GM21576 (cell line): ENCODE results near the gene PPP1R9B.

ENCODE experiments used
- ATAC-seq: cut with Tn5 transposase; IDR thresholded peaks from one replicate; pipeline ENCODE4 v1.9.1; 2021; ENCODE audit warnings: mild to moderate bottlenecking, moderate library complexity; ENCODE audit not compliant: unreplicated experiment

Gene PPP1R9B

DNA sequence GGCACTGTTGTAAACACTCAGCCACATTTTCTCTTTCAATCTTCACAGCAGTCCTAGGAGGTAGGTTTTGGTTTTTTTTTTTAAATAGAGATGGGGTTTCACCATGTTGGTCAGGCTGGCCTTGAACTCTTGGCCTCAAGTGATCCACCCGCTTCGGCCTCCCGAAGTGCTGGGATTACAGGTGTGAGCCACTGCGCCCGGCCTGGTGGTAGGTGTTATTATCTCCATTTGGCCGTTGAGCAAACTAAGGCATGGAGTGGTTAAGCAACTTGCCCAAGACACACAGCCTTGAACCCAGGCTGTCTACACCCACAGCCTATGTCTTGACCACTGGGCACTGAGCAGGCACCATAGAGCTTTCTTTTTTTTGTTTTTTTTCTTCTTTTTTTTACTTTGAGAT, 24.0 kb upstream of the PPP1R9B start:
- no peak for ATAC-seq

DNA sequence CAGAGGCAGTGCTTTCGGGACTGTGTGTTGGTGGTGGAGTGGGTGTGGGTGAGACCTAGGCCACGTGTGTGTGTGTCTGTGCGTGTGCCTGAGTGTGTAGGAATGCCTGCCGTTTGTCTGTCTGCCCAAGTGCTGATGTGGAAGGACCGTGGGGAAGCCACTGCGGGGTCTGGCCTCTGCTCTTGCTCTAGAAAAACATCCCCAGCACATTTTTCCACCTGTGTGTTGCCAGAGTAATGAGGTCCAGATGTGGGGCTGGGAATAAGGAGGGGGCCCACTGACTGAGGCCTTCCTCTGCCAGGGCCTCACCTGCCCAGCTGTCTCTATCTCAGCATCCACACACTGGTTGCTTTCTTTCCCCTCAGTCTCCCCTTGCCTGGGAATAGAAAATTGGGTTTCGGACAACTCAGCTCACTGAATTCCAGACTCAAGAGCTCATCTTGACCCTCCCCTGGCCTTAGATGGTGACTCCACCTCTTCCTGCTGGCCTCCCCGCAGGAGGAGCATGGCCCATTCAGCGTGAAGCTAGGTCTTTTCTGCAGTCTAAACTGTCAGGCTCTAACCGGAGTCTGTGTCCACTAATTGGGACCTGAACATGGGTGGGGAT, 23.0 kb upstream of the PPP1R9B start:
- ATAC-seq, result no peak

DNA sequence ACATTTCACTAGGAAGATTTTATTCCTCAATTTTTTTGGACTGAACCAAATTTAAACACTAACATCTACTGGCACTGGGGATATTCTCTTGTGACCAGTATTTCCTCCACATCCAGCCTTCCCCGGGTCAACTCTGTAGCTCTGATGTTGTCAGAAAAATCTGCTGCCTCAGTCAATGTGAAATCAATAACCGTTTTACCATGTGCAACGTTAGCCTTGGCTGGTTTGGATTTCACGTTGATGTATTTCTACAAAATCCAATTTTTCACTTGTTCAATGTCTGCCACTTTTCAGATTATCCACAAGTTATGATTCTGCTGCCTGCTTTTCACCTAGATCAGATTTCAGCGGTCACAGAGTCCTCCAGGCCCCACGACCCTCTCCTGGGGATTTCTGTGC, 22.5 kb upstream of the PPP1R9B start:
- ATAC-seq, result no peak

DNA sequence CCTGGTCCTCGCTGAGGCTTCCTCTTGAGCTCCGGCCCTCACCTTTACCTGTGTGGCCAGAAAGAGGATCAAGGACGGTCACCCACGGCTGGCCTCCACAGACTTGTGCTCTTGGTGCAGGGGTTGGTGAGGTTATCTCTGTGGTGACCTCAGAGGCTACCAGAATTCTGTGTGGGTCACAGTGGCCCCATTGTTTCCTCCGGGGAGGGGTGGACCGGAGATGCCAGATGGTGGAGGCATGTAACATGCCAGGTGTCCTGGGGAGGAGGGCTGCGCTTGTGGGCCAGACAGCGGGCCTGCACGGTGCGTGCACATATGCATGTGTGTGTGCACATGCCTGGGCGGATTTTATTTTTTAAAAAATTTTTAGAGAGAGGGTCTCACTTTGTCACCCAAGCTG, 21.7 kb upstream of the PPP1R9B start:
- ATAC-seq, result no peak

DNA sequence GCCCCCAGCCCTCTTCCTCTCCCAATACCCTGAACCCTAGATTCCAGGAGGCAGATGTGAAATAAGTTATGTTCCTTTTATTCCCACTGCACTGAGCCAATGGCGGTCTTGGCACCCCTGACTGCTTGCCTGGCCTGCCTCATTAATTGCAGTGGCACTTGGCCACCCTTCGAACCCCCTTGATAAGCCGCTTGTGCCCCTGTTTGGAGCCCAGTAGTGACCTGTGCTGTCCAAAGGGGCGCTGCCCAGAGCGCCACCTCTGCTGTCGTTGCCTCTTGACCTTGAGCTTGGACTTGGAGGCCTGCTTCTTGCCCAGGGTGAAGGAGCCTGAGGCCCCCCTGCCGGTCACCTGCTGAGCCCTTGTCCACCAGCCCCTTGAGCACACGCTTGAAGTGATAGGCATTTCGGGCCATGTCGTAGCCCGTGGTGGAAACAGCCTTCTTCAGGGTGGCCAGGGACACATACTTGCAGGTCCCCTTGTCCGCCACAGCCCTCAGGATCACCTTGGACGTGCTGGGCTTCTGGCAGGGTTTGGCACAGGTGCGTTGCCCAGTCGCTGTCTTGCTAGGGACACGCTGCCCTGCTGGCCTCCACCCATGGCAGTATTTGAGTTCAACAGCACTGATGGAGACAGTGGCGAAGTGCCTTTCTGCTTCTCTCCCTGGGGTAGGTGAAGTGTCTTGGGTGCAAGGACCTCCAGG, 21.0 kb upstream of the PPP1R9B start:
- no peak for ATAC-seq

DNA sequence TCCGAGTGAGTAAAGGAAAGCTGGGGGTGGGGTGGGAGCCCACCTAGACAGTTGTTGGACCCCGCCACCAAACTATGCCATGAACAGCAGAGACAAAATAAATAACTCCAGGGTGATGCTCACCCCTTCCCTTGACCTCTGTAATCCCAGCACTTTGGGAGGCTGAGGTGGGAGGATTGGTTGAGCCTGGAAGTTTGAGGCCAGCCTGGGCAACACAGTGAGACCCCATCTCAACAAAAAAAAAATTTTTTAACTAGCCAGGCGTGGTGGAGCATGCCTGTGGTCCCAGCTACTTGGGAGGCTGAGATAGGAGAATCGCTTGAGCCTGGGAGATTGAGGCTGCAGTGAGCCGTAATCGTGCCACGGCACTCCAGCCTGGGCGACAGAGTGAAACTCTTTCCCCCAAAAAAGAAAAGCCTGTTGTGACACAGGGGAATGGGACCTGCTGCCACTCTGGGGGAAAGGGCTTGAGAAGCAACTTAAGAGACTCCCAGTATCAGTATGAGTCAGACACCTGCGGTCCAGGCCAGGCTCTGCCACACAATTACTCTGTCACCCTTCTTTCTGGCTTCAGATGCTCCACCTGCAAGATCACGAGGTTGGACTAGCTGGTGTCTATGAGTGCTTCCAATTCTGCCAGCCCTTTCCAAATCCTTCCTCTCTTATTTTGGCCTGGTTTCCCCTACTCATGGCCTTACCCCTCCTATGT, 20.3 kb upstream of the PPP1R9B start:
- peak; percentile 54 for ATAC-seq

DNA sequence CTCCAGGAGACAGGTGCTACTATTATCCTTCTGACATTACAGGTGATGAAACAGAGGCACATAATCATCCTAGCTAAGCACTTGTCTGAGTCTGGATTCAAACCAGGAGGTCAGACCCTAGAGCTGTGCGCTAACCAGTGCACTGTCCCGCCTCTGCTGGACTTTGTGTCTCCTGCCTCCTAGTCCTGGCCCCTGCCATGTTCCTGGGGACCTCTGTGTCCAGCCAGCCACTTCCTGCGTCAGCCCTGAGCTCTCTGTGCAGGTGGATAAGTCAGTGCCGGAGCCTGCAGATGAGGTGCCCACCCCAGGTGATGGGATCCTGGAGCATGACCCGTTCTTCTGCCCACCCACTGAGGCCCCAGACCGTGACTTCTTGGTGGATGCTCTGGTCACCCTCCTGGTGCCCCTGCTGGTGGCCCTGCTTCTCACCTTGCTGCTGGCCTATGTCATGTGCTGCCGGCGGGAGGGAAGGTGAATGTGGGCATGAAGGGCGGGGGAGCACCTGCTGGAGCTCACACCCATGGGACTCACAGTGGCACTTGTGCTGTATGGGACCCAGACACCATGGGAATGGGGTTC, 19.5 kb upstream of the PPP1R9B start:
- no peak for ATAC-seq

DNA sequence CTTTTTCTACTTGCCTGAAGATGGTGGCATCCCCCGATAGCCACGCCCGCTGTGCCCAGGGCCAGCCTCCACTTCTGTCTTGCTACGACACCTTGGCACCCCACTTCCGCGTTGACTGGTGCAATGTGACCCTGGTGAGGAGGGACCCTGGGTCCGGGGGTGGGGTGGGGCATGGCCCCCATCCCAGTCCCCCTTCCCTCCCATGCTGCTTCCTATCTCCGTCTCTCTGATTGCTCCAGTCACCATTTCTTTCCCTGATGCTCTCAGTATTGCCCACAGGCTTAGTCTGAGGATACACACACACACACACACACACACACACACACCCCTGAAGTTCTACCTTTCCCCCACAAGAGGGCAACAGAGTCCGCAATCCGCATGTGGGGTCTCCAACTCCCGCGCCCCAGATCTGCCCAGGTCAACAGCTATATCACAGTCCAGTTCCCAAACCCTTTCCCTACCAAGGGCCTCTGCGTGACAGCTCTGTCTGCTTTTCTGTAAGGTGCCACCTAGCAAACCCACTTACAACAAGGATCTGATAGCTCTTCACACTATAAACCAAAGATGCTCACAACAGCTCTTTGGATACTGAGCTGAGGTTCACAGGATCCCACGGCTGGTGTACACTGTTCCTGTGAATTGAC, 18.8 kb upstream of the PPP1R9B start:
- ATAC-seq, result no peak

DNA sequence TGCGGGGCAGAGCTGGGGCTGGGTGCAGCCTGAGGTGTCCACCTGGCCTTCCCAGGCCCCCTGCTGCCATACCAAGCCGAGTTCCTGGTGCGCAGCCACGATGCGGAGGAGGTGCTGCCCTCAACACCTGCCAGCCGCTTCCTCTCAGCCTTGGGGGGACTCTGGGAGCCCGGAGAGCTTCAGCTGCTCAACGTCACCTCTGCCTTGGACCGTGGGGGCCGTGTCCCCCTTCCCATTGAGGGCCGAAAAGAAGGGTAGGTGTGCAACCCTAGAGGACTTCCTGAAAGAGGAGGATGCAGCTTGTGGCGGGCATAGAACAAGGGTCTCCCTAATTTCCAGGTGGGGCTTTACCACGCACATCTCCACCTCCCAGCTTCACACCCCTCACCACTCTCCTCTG, 17.8 kb upstream of the PPP1R9B start:
- no peak for ATAC-seq

DNA sequence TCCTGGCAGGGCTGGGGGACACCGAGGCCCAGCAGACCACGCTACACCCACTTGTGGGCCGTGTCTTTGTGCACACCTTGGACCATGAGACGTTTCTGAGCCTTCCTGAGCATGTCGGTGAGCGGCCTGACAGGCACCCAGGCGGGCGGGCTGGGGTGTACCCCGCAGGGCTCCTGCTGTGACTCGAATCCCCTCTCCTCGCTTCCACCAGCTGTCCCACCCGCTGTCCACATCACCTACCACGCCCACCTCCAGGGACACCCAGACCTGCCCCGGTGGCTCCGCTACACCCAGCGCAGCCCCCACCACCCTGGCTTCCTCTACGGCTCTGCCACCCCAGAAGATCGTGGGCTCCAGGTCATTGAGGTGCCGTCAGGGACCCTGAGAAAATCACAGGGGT, 16.9 kb upstream of the PPP1R9B start:
- no peak for ATAC-seq

DNA sequence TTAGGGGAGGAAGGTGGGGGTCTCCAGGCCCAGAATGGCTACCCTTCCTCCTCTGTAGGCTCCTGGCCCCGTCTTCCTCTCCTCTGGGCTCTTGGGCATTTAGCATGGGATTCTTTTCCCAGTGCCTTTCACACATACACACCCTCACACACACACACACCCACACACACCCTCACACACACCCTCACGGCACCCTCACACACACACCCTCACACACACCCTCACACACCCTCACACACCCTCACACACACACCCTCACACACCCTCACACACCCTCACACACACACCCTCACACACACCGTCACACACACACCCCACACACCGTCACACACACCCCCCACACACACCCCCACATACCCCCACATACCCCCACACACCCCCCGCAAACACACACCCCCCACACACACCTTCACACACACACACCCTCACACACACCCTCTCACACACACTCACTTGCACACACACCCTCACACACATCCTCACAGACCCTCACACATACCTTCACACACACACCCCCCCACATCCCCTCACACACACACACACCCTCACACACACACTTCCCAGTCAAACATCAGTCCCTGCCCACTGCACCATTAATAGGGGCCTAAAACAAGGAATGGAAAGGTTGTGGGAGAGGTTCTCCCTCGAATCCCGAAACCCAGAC, 16.2 kb upstream of the PPP1R9B start:
- no peak for ATAC-seq

DNA sequence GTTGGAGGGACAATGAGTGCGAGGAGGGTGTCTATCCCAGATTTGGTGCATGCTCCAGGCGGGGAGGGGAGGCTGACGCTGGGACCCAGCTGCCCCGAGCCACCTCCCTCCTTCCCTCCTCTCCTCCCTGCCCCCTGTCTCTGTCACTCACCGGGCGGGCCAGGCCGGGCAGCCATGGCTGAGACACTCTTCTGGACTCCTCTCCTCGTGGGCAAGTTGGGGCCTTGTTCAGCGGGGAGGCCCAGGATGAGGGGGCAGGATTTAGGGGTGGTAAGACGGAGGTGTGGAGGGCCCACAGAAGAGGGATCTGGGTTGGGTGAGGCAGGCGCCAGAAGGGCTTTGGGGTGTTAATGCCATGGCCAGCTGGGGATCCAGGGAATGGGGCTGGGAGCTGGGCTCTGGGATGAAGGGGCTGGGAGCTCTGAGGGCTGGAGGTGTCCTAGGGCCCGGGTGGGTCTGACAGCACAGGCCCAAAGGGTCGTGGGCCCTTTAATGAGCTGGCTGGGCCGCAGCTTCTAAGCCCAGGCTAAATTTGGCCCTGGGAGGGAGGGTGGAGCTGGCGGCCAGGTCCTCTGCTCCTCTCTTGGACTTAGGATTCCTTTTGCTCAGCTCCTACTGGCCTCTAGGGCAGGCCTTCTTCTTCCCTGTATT, 15.5 kb upstream of the PPP1R9B start, which contains the start of gene SGCA:
SGCA (plus strand) TSS at position 139 of the 651 bp plus-strand sequence; CDS start at position 175, 36 bp downstream.
- ATAC-seq, result no peak

DNA sequence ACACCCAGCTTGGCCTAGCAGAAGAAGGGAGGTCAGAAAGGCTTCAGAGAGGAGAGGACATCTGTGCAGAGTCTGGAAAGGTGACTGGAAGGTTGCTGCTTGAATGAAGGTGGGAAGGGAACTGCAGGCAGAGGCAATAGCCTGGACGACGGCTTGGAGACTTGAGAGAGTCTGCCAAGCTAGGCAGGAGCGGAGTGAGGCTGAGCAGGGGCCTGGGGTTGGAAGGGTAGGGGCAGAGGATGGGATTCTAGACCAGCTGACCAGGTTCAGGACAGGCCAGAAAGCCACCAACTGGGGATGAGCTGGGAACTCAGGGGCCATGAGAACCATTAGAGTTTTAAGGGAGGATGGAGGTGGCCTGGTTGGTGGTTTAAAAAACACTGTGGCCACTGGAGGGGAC, 15.0 kb upstream of the PPP1R9B start:
- ATAC-seq, result no peak

DNA sequence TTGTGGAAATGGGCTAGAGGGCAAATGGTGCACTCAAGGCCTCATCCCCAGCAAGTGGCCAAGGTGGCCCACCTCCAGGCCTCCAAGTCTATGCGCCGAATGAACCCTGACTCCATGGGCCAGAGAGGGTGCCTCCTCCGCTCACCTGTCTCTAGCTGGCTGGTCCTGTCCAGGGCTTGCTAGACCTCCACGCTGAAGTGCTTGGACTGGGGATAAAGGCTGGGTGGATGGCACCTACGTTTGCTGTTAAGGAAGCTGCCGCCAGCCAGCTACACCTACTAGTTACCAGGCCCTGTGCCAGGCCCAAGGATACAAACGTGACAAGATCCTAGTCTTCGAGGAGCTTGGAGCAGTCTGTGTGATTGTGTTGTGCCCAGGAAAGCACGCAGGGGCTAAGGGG, 14.6 kb upstream of the PPP1R9B start:
- no peak for ATAC-seq

DNA sequence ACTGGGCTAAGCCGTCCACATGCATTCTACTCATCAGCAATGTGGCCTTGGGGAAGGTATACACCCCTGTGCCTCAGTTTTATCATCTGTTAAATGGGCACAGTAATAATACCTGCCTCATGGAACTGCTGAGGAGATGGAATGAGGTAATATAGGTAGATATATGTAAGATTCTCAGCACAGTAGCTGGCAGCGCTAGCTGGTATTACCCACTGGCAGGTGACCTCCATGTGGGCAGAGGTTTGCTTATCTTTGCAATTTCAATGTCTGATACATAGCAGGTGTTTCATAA, 14.2 kb upstream of the PPP1R9B start:
- no peak for ATAC-seq

DNA sequence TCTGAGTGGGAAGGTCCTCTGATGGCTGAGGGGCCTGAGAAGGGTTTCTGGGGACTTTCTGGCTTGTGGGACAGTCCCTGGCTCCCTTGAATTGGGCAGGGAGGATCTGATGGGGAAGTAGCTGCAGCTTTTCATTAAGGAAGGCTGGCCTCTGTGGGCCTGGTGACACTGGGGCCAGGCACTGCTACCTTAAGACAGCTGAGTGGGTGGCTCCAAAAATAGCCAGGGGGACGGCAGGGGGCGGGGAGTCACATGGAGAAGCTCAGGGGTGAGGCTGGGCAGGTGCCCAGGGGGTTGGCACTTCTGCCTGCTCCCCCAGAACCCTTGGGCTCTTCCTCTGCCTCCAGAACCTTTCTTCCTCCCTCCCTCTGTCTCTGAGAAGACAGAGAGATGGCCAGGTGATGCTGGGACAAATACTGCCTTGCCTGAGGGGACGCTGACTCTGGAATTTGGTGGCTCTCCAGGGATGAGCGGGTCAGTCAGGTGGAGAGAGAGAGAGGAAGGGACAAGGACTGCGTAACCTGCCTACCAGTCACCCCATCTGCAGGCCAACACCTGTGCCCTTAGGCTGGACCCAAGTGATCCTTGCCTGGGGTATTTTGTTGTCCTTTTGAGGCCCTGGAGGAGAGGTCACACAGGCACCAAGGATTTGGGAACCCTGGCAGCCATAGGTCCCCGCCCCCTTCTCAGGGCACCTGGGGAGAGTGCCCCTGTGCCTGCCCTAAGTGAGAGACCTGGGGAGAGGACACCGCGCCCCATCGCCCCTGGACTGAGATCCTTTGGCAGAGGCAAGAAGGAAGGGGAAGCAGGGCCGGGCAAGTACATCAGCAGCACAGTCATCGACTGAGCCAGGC, 13.6 kb upstream of the PPP1R9B start:
- no peak for ATAC-seq

DNA sequence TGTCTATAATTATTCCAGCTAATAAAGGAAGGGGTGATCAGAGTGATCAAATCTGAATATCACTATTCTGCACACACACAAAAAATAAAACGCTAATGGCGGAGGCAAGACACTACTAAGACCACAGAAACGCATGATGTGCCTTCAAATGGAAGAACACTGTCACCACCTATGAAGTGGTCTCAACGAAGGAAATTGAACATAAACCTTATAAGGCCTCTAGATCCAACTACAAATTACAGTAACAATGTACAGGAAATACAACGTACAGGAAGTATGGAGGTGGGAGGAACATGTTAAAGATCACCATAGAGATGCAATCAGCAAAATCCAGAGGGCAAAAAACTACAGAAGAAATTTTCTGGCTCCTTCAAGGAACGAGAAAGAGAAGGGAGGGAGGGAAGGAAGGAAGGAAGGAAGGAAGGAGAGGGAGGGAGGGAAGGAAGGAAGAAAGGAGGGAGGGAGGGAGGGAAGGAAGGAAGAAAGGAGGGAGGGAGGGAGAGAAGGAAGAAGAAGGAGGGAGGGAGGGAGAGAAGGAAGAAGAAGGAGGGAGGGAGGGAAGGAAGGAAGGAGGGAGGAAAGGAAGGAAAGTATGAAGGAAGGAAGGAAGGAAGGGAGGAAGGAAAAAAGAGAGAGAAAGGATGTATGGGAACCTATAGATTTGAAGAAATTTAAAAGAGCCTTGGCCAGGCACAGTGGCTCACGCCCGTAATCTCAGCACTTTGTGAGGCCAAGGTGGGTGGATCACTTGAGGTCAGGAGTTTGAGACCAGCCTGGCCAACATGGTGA, 12.2 kb upstream of the PPP1R9B start:
- ATAC-seq, result no peak

DNA sequence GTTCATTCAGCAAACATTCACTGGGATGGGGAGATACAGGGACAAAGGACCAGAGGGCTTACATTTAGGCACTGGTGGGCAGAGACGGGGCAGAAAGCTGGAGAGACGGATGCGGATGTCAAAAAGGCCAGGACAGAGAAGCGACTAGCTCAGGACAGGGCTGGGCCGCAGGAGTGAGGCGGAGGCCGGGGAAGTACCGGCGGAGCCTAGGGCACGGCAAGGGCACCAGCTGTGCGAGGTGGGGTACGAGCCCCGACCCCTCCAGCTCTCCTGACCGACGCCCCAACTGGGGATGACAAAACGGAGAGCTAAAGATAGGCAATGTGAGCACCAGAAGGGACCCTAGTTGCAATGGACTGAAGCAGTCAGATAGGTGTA, 11.4 kb upstream of the PPP1R9B start:
- ATAC-seq, result no peak
